ENCODE results near the gene SND1.
A peak's percentile ranks its signal among the peaks of the same experiment; 100 is the strongest.

Gene SND1

GRCh38 chr7:127657500-127657899 lies 5.5 kb downstream of the SND1 start:
- H3K4me3 ChIP-seq (ENCODE audit: low read depth, low read length): no peak overlapping the region
- peak; percentile 86 for TF ChIP-seq ZNF121 (tag by site-specific recombination; IDR thresholded peaks at IDR 0.05)
- TF ChIP-seq ZNF302 (tag by site-specific recombination; IDR thresholded peaks at IDR 0.05; ENCODE audit: low read depth): no peak
- ChIA-PET CTCF (no interaction called here), POLR2A (no interaction called here)
- no peak overlapping the region for H3K27ac ChIP-seq (ENCODE audit: extremely low read depth, low read depth, low read length)
- H3K9me3 ChIP-seq (ENCODE audit: control insufficient read depth, insufficient read depth, low read depth, low read length): no peaks in the 10 kb centered on the region
- peaks cover 4 to 41% of the 10 kb centered on the region in 2 experiments; a peak in 2 of 3 replicates for H3K36me3 ChIP-seq (ENCODE audit: control insufficient read depth in 2 of 2, insufficient read depth in 1 of 2, low read length in 2 of 2)
- peaks cover 3% of the 10 kb centered on the region; the same call in 1 of the 2 replicates for H3K4me1 ChIP-seq (ENCODE audit: control insufficient read depth, insufficient read depth, low read length)

DNA sequence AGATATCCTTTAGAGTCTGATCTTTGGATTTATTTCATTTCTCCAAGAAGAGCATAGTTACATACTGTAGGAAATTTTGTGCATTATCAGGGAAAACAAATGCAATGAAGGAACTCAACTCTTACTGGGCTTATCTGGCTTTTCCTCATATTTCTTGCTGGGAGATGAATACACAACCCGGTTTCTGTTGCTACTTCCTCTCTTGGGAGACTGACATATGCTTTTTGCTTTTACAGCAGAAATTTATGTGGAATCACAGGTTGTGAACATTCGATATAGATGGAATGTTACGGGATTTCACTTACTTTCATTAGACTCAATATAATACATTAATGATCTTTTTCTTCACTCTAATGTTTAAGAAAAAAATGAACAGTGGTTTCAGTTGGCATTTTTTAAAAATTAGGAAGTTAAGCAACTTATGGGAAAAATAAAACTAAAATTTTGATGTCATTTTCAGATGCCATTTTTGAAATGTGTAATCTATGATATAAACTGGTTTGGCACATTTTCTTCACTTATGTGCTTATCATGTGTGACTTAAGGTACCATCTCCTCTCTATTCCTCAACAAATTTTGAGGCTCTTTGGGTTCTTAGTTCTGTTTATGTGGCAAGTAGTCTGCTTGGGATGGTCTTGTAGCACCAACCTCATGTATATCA lies 7.1 kb downstream of the SND1 start:
- POLR2A ChIA-PET: no interaction called here
- Histone ChIP-seq H3K4me3 (ENCODE audit: low read depth, low read length) (no peak overlapping the region), H3K36me3 (ENCODE audit: control insufficient read depth in 2 of 2, insufficient read depth in 1 of 2, low read length in 2 of 2) (peaks cover 4 to 36% of the 10 kb centered on the region in 2 experiments; a peak in 2 of 3 replicates), H3K4me1 (ENCODE audit: control insufficient read depth, insufficient read depth, low read length) (peaks cover 3% of the 10 kb centered on the region; the same call in 1 of the 2 replicates), H3K27ac (ENCODE audit: extremely low read depth, low read depth, low read length) (no peak overlapping the region), H3K9me3 (ENCODE audit: control insufficient read depth, insufficient read depth, low read depth, low read length) (no peaks in the 10 kb centered on the region)
- TF ChIP-seq SCRT1 (tag by site-specific recombination; IDR thresholded peaks at IDR 0.05; ENCODE audit: borderline replicate concordance) (no peak), MYNN (tag by site-specific recombination; IDR thresholded peaks at IDR 0.05; ENCODE audit: borderline replicate concordance) (no peak), ZNF133 (tag by site-specific recombination; IDR thresholded peaks at IDR 0.05) (no peak), ZNF76 (tag by site-specific recombination; IDR thresholded peaks at IDR 0.05; ENCODE audit: borderline replicate concordance, low read depth) (no peak), ZNF266 (tag by site-specific recombination; IDR thresholded peaks at IDR 0.05; ENCODE audit: low read depth) (no peak), ZSCAN23 (tag by site-specific recombination; IDR thresholded peaks at IDR 0.05) (no peak), RBAK (tag by site-specific recombination; IDR thresholded peaks at IDR 0.05) (no peak), ZNF747 (tag by site-specific recombination; IDR thresholded peaks at IDR 0.05) (no peak), HOXA7 (CRISPR knock-in tag; IDR thresholded peaks at IDR 0.05; ENCODE audit: borderline replicate concordance) (no peak), ELK4 (IDR thresholded peaks at IDR 0.05; ENCODE audit: borderline replicate concordance, low read depth, low read length) (no peak), SP3 (tag by site-specific recombination; IDR thresholded peaks at IDR 0.05) (no peak), KLF17 (tag by site-specific recombination; IDR thresholded peaks at IDR 0.05) (no peak), ZNF426 (tag by site-specific recombination; IDR thresholded peaks at IDR 0.05) (no peak), ZNF704 (tag by site-specific recombination; IDR thresholded peaks at IDR 0.05) (no peak)
- TF ChIP-seq, protein P1, sequence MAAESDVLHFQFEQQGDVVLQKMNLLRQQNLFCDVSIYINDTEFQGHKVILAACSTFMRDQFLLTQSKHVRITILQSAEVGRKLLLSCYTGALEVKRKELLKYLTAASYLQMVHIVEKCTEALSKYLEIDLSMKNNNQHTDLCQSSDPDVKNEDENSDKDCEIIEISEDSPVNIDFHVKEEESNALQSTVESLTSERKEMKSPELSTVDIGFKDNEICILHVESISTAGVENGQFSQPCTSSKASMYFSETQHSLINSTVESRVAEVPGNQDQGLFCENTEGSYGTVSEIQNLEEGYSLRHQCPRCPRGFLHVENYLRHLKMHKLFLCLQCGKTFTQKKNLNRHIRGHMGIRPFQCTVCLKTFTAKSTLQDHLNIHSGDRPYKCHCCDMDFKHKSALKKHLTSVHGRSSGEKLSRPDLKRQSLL (tag by site-specific recombination; IDR thresholded peaks at IDR 0.05): no peak
- TF ChIP-seq, protein P2, sequence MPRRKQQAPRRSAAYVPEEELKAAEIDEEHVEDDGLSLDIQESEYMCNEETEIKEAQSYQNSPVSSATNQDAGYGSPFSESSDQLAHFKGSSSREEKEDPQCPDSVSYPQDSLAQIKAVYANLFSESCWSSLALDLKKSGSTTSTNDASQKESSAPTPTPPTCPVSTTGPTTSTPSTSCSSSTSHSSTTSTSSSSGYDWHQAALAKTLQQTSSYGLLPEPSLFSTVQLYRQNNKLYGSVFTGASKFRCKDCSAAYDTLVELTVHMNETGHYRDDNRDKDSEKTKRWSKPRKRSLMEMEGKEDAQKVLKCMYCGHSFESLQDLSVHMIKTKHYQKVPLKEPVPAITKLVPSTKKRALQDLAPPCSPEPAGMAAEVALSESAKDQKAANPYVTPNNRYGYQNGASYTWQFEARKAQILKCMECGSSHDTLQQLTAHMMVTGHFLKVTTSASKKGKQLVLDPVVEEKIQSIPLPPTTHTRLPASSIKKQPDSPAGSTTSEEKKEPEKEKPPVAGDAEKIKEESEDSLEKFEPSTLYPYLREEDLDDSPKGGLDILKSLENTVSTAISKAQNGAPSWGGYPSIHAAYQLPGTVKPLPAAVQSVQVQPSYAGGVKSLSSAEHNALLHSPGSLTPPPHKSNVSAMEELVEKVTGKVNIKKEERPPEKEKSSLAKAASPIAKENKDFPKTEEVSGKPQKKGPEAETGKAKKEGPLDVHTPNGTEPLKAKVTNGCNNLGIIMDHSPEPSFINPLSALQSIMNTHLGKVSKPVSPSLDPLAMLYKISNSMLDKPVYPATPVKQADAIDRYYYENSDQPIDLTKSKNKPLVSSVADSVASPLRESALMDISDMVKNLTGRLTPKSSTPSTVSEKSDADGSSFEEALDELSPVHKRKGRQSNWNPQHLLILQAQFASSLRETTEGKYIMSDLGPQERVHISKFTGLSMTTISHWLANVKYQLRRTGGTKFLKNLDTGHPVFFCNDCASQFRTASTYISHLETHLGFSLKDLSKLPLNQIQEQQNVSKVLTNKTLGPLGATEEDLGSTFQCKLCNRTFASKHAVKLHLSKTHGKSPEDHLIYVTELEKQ (tag by site-specific recombination; IDR thresholded peaks at IDR 0.05; ENCODE audit: borderline replicate concordance): no peak
- CTCF ChIA-PET: interaction anchor here (1.0 kb wide), 1 partner anchor 30 kb away, joined by 3 read pairs; no protein-coding TSS in a partner anchor
